ENCODE measurements around the gene ZNF446. TPM values are rescaled to one million over a fixed set of nuclear protein-coding genes. Genes with fewer than 3 reads are reported as not detected.
"Not testable (repeated sequence)": the region's sequence is repeated elsewhere in the genome, so short reads cannot be mapped to it uniquely, and the experiment has no call there.

Gene ZNF446
- total RNA-seq, 1 experiment from 2014 or later: 13.9 TPM

DNA sequence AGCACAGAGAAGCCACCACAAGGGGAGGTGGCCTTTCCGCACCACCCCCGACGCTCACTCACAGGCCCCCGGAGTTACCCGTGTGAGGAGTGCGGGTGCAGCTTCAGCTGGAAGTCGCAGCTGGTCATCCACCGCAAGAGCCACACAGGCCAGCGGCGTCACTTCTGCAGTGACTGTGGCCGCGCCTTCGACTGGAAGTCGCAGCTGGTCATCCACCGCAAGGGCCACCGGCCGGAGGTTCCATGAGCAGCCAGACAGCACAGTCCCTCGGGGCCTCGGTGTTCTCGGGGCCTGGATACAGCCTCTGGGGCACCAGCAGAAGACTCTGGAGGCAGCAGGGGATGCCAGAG is 4.3 kb downstream of the ZNF446 start:
- DNase-seq: no peak
- H3K36me3 Mint-ChIP-seq (ENCODE audit: insufficient read depth, unreplicated experiment): peaks cover 36% of the 10 kb centered on the region
- H3K9me3 Mint-ChIP-seq (ENCODE audit: low read depth, unreplicated experiment): no peaks in the 10 kb centered on the region
- intact Hi-C loops (cut with micrococcal nuclease; ENCODE audit: unreplicated experiment): no loop called here
- CTCF ChIA-PET: no interaction called here
- TF ChIP-seq, protein P1, sequence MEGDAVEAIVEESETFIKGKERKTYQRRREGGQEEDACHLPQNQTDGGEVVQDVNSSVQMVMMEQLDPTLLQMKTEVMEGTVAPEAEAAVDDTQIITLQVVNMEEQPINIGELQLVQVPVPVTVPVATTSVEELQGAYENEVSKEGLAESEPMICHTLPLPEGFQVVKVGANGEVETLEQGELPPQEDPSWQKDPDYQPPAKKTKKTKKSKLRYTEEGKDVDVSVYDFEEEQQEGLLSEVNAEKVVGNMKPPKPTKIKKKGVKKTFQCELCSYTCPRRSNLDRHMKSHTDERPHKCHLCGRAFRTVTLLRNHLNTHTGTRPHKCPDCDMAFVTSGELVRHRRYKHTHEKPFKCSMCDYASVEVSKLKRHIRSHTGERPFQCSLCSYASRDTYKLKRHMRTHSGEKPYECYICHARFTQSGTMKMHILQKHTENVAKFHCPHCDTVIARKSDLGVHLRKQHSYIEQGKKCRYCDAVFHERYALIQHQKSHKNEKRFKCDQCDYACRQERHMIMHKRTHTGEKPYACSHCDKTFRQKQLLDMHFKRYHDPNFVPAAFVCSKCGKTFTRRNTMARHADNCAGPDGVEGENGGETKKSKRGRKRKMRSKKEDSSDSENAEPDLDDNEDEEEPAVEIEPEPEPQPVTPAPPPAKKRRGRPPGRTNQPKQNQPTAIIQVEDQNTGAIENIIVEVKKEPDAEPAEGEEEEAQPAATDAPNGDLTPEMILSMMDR (IDR thresholded peaks at IDR 0.05; ENCODE audit: unreplicated experiment): no peak
- H3K27ac Mint-ChIP-seq (ENCODE audit: unreplicated experiment): no peak overlapping the region
- H3K27me3 Mint-ChIP-seq (ENCODE audit: unreplicated experiment): no peaks in the 10 kb centered on the region
- no peak overlapping the region for H3K4me3 Mint-ChIP-seq (ENCODE audit: low read depth, unreplicated experiment)
- peaks cover 9% of the 10 kb centered on the region for H3K4me1 Mint-ChIP-seq (ENCODE audit: low read depth, unreplicated experiment)
- no TSS peak for BruUV-seq (replicated peaks)

DNA sequence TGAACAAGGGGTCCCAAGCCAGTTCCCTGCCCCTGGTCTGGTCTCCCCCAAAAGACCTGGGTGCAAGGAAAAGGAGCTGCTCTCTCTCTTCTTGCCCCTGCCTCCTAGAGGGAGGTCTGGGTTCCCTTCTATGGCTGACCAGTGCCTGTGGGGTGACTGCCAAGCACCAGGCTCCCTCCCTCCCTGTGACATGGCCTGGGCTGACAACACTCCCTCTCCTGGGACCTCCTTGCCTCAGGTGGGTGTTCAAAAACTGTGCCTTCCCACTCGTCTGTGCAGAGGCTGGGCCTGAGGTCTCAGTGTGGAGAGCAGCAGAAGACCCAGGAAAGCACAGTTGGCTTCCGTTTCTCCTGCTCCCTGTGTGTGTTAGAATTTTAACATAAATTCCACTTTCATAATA is 4.7 kb downstream of the ZNF446 start:
- Mint-ChIP-seq H3K4me1 (ENCODE audit: low read depth, unreplicated experiment) (peaks cover 9% of the 10 kb centered on the region), H3K27me3 (ENCODE audit: unreplicated experiment) (no peaks in the 10 kb centered on the region), H3K36me3 (ENCODE audit: insufficient read depth, unreplicated experiment) (peaks cover 32% of the 10 kb centered on the region), H3K4me3 (ENCODE audit: low read depth, unreplicated experiment) (no peak overlapping the region), H3K27ac (ENCODE audit: unreplicated experiment) (no peak overlapping the region), H3K9me3 (ENCODE audit: low read depth, unreplicated experiment) (no peaks in the 10 kb centered on the region)
- BruUV-seq (replicated peaks): no TSS peak
- TF ChIP-seq, protein P1 (IDR thresholded peaks at IDR 0.05; ENCODE audit: unreplicated experiment): no peak
- CTCF ChIA-PET: no interaction called here
- intact Hi-C loops (cut with micrococcal nuclease; ENCODE audit: unreplicated experiment): no loop called here
- no peak for DNase-seq

DNA sequence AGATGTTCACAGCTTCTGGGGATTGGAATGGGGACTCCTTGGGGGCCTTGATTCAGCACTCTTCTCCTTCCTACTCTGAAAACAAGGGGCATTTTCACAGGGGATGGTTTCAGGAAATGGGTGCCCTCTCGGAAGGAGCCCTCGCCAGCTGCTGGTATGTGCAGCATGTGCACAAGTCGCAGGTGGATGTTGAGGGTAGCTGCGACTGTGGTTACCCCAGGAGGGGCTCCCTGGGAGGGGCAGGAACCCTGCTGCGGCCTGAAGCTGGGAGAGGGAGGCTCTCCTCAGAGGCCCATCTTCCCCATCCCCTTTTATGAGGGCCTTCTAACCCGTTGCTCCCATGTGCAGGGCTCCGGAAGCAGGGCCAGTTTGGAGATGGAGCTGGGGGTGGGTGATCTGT is 6.2 kb downstream of the ZNF446 start:
- BruUV-seq (replicated peaks): no TSS peak
- Mint-ChIP-seq H3K4me1 (ENCODE audit: low read depth, unreplicated experiment) (no peaks in the 10 kb centered on the region), H3K9me3 (ENCODE audit: low read depth, unreplicated experiment) (no peaks in the 10 kb centered on the region), H3K4me3 (ENCODE audit: low read depth, unreplicated experiment) (no peak overlapping the region), H3K27me3 (ENCODE audit: unreplicated experiment) (no peaks in the 10 kb centered on the region), H3K27ac (ENCODE audit: unreplicated experiment) (no peak overlapping the region), H3K36me3 (ENCODE audit: insufficient read depth, unreplicated experiment) (peaks cover 17% of the 10 kb centered on the region)
- CTCF ChIA-PET: no interaction called here
- TF ChIP-seq, protein P1 (IDR thresholded peaks at IDR 0.05; ENCODE audit: unreplicated experiment): no peak
- no peak for DNase-seq
- intact Hi-C loops (cut with micrococcal nuclease; ENCODE audit: unreplicated experiment): no loop called here

DNA sequence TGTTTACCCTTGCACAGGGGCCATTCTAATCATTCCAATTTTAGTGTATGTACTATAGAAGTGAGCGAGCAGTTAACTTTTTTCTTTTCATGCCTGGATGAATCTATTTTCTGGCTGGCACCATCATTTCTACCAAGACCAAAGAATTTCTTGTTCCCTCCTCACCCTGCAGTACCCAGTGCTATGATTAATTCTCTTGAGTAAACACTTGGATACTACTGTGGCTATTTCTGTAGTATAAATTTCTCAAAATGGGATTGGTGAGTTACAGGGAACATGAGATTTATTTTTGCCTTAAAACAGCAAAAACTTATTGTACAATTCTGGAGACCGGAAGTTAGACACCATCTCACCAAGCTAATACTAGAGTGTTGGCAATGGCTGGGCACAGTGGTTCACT is 7.6 kb downstream of the ZNF446 start:
- Mint-ChIP-seq H3K4me3 (ENCODE audit: low read depth, unreplicated experiment) (no peak overlapping the region), H3K27me3 (ENCODE audit: unreplicated experiment) (no peaks in the 10 kb centered on the region), H3K36me3 (ENCODE audit: insufficient read depth, unreplicated experiment) (peaks cover 14% of the 10 kb centered on the region), H3K27ac (ENCODE audit: unreplicated experiment) (no peak overlapping the region), H3K4me1 (ENCODE audit: low read depth, unreplicated experiment) (no peaks in the 10 kb centered on the region), H3K9me3 (ENCODE audit: low read depth, unreplicated experiment) (no peaks in the 10 kb centered on the region)
- CTCF ChIA-PET: interaction anchor here (0.7 kb wide), 2 partner anchors 38 to 918 kb away, joined by 4 to 5 read pairs; no protein-coding TSS in a partner anchor
- DNase-seq: no peak
- BruUV-seq (replicated peaks): no TSS peak
- TF ChIP-seq, protein P1 (IDR thresholded peaks at IDR 0.05; ENCODE audit: unreplicated experiment): no peak
- intact Hi-C loops (cut with micrococcal nuclease; ENCODE audit: unreplicated experiment): no loop called here

DNA sequence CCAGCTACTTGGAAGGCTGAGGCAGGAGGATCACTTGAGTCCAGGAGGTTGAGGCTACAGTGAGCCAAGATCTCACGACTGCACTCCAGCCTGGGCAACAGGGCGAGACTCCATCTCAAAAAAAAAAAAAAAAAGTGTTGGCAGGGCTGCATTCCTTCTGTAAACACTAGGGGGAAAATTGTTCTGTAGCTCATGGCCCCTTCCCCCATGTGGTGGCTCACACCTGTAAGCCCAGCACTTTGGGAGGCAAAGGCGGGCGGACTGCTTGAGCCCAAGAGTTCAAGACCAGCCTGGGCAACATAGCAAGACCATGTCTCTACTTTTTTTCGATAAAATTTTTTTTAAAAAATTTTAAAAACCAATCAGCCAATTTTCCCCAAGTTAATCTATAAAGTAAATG is 8.2 kb downstream of the ZNF446 start:
- H3K27me3 Mint-ChIP-seq (ENCODE audit: unreplicated experiment); H3K9me3 Mint-ChIP-seq (ENCODE audit: low read depth, unreplicated experiment); intact Hi-C loops (cut with micrococcal nuclease; ENCODE audit: unreplicated experiment); DNase-seq; H3K36me3 Mint-ChIP-seq (ENCODE audit: insufficient read depth, unreplicated experiment); BruUV-seq (replicated peaks); H3K4me3 Mint-ChIP-seq (ENCODE audit: low read depth, unreplicated experiment); H3K27ac Mint-ChIP-seq (ENCODE audit: unreplicated experiment); H3K4me1 Mint-ChIP-seq (ENCODE audit: low read depth, unreplicated experiment): not testable (repeated sequence)
- CTCF ChIA-PET: interaction anchor here (0.6 to 0.7 kb wide), 3 partner anchors 9 to 919 kb away, joined by 3 to 5 read pairs (median 4); no protein-coding TSS in a partner anchor
